ENCODE measurements around the gene GIGYF2.

Gene GIGYF2

GRCh38 chr2:232875256-232876121, 178.4 kb downstream of the GIGYF2 start:
- no peak for TF ChIP-seq CTCF (conservative IDR thresholded peaks at IDR 0.05; ENCODE audit: low read depth)
- POLR2A ChIA-PET (ENCODE audit: low non-redundant PET), result no interaction called here
- CTCF ChIA-PET, result no interaction called here
- peak overlapping the region; percentile 72 for H3K27ac ChIP-seq
- no peak for DNase-seq (ENCODE audit: low spot score)

GRCh38 chr2:232876161-232876977, 179.2 kb downstream of the GIGYF2 start:
- TF ChIP-seq CTCF (conservative IDR thresholded peaks at IDR 0.05; ENCODE audit: low read depth), result 0 out of 2 replicates have a peak, but pooled peaks have one; percentile 10
- CTCF ChIA-PET, result no interaction called here
- DNase-seq (ENCODE audit: low spot score), result peak; percentile 47
- POLR2A ChIA-PET (ENCODE audit: low non-redundant PET), result no interaction called here
- peak overlapping the region; percentile 72 for H3K27ac ChIP-seq

DNA sequence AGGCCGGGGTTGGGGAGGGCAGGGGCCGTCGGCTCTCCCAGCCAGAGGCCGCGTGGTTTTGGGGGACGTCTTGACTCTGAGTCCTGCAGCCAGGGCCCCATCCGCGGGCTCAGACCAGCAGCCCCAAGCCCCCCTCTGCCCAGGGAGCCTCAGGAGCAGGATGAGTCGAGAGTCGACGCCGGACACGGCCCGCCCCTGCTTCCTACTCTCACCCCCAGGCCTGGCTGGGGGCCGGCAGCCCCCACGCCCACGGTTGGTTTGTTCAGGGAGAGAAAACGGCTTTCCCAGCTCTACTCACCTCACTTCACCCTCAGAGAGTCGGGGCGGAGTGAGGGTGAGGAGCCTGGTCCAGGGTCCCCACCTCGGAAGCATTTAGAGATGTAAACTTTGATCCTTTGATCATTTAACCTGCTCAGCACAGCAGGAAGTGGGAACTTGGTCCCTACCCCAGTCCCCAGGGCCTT, 179.9 kb downstream of the GIGYF2 start:
- ChIA-PET POLR2A (ENCODE audit: low non-redundant PET) (no interaction called here), CTCF (no interaction called here)
- DNase-seq (ENCODE audit: low spot score), result peak; percentile 18
- no peak for TF ChIP-seq CTCF (conservative IDR thresholded peaks at IDR 0.05; ENCODE audit: low read depth)
- H3K27ac ChIP-seq, result peak overlapping the region; percentile 72

GRCh38 chr2:232877940-232878511, 180.9 kb downstream of the GIGYF2 start:
- no peak for TF ChIP-seq CTCF (conservative IDR thresholded peaks at IDR 0.05; ENCODE audit: low read depth)
- DNase-seq (ENCODE audit: low spot score), result no peak
- ChIA-PET POLR2A (ENCODE audit: low non-redundant PET) (no interaction called here), CTCF (interaction anchor here (0.5 kb wide), 3 partner anchors 354 to 429 kb away, joined by 3 to 5 read pairs (median 4); partner anchors contain the start of gene SAG)
- peak overlapping the region; percentile 72 for H3K27ac ChIP-seq

DNA sequence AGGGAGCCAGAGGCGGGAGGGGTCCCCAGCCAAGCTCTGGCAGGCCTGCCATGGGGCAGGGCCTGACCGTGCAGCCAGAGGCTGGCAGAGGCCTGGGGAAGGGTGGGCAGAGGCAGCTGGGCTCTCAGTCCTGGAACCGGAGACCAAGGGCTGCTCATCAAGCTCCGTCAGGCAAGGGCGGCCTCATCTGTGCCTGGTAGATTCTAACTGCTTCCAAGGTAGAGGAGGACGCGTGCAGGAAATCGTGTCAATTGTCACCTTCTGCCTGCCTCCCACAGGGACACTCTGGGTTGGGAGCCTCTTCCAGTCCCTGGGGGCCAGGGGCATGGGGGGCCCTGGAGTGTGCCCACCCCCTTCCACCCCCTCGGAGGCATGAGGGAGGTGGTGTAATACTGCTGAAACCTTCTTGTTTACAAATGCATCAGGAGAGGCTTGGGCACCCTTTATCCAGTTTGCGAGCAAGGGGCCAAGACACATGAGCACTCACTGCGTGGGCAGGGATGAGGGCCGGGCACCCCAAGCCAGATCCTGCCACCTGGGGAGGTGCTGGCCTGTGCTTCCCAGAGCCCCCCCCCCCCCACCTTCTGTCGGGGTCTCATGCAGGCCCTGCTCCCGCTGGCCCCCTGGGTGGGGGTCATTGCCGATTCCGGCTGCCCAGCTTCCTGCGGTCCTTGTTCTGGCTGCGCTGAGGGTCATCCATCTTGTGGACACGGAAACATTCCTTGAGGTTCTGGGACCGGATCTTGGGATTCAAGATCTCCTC, 181.9 kb downstream of the GIGYF2 start:
- DNase-seq (ENCODE audit: low spot score), result no peak
- peak overlapping the region; percentile 72 for H3K27ac ChIP-seq
- CTCF ChIA-PET, result interaction anchor here (0.5 kb wide), 1 partner anchor 353 kb away, joined by 4 read pairs; no protein-coding TSS in a partner anchor
- POLR2A ChIA-PET (ENCODE audit: low non-redundant PET), result no interaction called here
- no peak for TF ChIP-seq CTCF (conservative IDR thresholded peaks at IDR 0.05; ENCODE audit: low read depth)

All from RWPE1 (cell line).